HL-60/S4 (cell line): ENCODE measurements around the gene PLXNA4.

Experiments
- in situ Hi-C: fragments of 300-500 bp; cut with MboI; formaldehyde crosslinking; loops from 2 replicates; pipeline ENCODE4 v1.14.3; 2022; ENCODE audit warnings: low sequenced_read_pairs

Gene PLXNA4

DNA sequence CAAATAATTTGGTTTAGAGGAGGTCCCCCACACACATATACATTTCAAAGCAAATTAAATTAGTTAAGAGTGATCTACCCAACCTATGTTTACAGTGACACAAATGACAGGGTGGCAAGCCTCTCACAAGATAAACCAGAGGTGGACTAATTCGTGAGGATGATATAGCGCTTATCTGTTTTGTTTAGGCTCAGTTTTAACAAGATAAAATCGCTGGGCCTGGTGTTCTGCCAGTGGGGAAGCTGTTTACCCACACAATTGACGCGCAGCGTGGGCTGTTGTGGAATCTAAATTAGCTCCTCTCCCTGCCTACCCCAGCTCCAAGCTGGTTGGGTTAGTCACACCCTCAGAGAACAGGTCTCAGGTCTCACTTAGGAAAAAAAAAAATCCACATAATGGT is 16.7 kb upstream of the PLXNA4 start:
- in situ Hi-C loops: no loop called here

DNA sequence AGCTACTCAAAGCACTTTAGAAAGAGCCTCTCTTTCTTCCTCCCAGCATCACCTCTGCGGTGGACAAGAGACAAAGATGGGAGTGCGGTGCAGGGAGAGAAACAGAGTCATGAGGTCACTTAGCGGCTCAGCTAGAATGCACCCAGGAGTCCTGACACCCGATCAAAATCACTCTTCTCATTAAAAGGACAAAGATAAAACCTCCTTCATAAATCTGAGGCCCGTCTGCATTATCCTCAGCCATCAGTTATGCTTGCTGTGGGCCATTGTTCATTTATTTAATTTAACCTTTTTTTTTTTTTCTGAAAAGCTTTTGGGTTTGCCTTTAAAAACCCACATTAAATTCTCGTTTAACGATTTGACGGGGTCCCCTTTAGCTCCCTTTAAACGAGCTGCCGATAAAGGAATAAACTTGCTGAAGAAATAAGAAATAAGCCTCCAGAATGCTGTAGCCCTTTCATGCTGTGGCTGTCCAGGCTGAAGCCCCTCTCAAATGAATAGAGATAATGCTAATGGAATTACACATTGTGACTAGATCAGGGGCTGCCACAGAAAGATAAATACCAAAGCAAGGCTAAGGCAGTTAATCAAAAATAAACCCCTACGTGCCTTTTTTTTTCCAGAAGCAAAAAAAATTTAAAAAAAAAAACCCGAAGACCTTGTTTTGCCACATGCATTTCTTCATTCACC is 16.1 kb upstream of the PLXNA4 start:
- in situ Hi-C loops: no loop called here

GRCh38 chr7:132590162-132590561 is 13.9 kb upstream of the PLXNA4 start:
- in situ Hi-C loops: no loop called here

GRCh38 chr7:132588596-132588995 is 12.3 kb upstream of the PLXNA4 start:
- in situ Hi-C loops: no loop called here

GRCh38 chr7:132584796-132585494 is 8.7 kb upstream of the PLXNA4 start:
- in situ Hi-C loops: no loop called here

GRCh38 chr7:132581431-132581830 is 5.2 kb upstream of the PLXNA4 start:
- in situ Hi-C loops: no loop called here

GRCh38 chr7:132580717-132581285 is 4.5 kb upstream of the PLXNA4 start:
- in situ Hi-C loops: no loop called here

DNA sequence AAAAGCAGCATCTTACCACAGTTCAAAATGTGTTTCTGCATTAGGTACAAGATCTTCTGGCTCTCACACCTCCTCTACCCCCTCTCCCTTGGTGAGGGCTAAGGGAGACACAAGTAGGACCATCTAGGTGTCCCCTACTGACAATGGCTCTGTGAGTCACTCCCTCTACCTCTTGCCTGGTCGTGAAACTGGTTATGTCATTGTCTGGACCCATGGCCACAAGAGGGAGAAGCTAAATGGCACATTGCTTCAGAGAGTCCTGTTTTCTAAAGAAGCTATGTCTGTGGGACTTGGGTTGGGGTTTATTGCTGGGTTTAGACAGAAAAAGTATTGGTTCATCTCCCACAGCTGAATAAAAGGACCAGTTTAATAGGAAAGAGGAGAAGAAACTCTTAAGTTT is 4.0 kb upstream of the PLXNA4 start:
- in situ Hi-C loops: no loop called here

- in situ Hi-C loops: no loop called here
Measured at GRCh38 chr7:132579260-132579899, 3.1 kb upstream of the PLXNA4 start.

GRCh38 chr7:132578826-132579225 is 2.6 kb upstream of the PLXNA4 start:
- in situ Hi-C loops: no loop called here

- in situ Hi-C loops: no loop called here
Measured at GRCh38 chr7:132578050-132578370, 1.7 kb upstream of the PLXNA4 start.

GRCh38 chr7:132577206-132578049 is 1.2 kb upstream of the PLXNA4 start:
- in situ Hi-C loops: no loop called here

DNA sequence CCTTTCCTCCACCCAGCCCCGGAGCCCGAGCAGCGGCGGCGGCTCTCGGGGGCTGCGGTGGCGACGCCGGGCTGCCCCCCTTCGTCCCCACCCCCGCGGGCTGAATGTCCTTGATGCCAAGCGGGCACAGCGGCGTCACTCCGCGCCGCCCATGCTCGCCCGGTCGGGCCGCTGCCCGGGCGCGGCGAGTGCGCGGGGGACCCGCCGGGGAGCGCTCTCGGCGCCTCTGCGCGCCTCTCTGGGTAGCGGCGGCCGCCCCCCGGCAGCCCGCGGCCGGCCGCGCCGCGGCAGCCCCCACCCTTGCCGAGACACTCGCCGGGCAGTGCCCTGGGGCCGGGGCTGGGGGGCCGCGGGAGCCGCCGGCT is 433 bp upstream of the PLXNA4 start:
- in situ Hi-C loops: no loop called here

DNA sequence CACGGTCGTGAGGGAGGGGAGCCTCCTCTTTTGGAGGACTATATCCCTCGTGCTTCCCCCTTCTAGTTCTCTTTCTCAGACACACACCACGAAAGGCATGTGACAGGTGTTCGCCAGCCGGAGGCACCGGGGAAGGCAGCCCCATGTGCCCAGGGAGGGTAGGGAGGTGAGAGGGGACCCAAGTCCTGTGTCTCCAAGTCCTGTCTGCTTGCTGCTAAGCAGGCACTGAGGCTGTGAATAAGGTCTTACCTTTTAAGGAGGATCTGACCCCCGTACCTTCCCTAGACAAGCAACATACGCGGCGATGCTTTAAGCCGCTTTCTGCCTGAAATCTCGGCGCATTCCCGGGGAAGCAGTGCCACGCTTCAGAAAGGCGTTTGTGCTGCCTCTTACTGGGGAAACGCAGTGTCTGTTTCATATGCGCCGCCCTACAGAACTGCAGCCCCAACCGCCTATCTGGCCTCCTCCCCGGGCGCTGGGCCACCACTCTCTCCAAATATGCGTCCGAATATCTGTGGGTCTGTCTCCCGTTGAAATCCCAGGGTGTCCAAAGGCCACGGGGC is 770 bp downstream of the PLXNA4 start:
- in situ Hi-C loops: no loop called here

GRCh38 chr7:132574223-132574622 is 2.0 kb downstream of the PLXNA4 start:
- in situ Hi-C loops: no loop called here

- in situ Hi-C loops: no loop called here
Measured at GRCh38 chr7:132573251-132573955, 2.9 kb downstream of the PLXNA4 start.

DNA sequence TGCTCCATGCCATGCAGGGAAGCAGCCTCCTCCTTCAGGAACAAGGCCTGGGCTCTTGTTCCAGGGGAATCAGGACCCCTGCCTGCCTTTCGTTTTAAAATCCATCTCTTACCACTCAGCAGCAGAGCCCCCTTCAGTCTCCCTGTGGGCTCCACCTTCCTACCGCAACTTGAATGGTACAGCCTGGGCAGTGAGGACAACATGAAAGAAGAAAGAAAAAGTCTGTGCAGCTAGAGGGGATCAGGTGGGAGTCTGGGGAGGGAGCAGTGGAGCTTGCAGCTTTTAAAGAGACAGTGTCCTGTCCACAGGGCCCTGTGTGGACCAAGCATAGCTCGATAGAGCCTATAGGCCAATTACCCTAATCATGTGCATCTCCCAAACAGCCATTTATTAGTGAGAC is 3.7 kb downstream of the PLXNA4 start:
- in situ Hi-C loops: no loop called here

DNA sequence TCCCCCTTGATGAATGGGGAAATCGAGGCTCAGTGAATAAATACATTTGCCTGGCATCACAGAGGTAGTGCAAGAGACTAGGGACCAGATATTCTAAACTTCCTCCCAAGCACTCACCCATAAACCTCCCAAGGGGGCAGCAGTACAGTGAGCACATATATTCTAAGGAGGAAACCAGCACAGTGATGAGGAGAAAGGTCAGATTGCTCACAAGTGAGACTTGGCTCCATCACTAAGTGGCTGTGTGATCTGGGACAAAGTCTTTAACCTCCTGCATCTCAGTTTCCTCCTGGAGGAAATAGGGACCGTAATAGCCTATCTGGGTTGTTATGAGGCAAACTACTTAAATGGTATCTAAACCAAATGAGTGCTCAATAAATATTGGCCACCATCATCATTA is 4.3 kb downstream of the PLXNA4 start:
- in situ Hi-C loops: no loop called here

- in situ Hi-C loops: no loop called here
Measured at GRCh38 chr7:132569884-132570614, 6.2 kb downstream of the PLXNA4 start.

DNA sequence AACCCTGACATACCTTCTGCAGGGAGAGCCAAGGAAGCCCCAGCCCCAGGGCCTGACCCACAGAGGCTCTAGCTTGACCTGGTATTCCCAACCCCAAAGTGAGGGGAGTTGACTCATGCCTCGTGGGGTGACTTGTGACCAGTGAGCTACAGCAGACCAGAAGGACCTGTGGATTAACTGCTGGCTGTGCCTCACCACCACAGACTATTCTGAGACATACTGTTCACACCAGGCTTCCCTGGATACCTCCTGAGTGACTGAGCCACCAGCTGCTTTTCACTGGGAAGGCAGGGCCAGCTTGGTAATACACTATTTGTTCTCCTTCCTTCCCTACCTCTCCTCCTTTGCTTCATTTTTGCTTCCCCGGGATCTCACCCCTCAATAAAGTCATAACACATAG is 7.3 kb downstream of the PLXNA4 start:
- in situ Hi-C loops: no loop called here
